Heart left ventricle (tissue), 13 donors: ENCODE data around the gene ARHGAP10.

Experiments used
- CTCF ChIP-seq, 12 donors: fragments of 200-600 bp; sonication (generic) in 4 of 12; IDR thresholded peaks; one replicate each; pipeline versions ENCODE4 v1.5.0 to v1.8.0; 2018 to 2022; ENCODE audit warnings: antibody characterized with exemption in 12 of 12, mild to moderate bottlenecking in 5 of 12
- POLR2A ChIP-seq, 2 donors: fragments of 450-650 bp; IDR thresholded peaks; one replicate each; pipeline ENCODE4 v1.6.1; 2017; ENCODE audit warnings: antibody characterized with exemption in 2 of 2, mild to moderate bottlenecking in 2 of 2, moderate library complexity in 2 of 2
- donor health status: ischemic (EF 13 %, LVEDD 7.1; RV severe dilation, severe dysfunction).
- donor health status: DM: no; HTN: yes; CAD: no.
- donor health status: DM: no; HTN: no; CAD: no.
- donor health status: ischemic (EF 25% LVEDD 6.9; RV normal size, moderate dysfunction).
- donor health status: ischemic (EF 25% LVEDD 5.7; RV mildly dilated, moderate dysfunction).
- donor health status: ischemic (EF 35%, LVEDD 5.7; RV mildly dilated, moderate dysfunction).
- donor health status: nonischemic (EF 11% LVEDD 7.7; RV severe dilation, severe dysfunction).
- donor health status: DM: yes; HTN: yes; CAD: no.
- donor health status: PGD.
- donor health status: ischemic (EF 29% LVEDD 5.4; RV normal size, mild dysfunction).
- donor health status: nonischemic (EF 23%, LVEDD 6.1; RV moderate dilation, normal function).

- TF ChIP-seq CTCF (IDR thresholded peaks at IDR 0.05) (peak in 10 of 12 donors; percentile 23 to 57 (median 43)), POLR2A (IDR thresholded peaks at IDR 0.05) (no peak)
These were observed 192.9 kb downstream of the ARHGAP10 start for GRCh38 chr4:147924604-147925412.
